ENCODE measurements around the gene GANC. TPM values are rescaled to one million over a fixed set of nuclear protein-coding genes. Genes with fewer than 3 reads are reported as not detected.
"Not testable (repeated sequence)": the region's sequence is repeated elsewhere in the genome, so short reads cannot be mapped to it uniquely, and the experiment has no call there.

Gene GANC, protein sequence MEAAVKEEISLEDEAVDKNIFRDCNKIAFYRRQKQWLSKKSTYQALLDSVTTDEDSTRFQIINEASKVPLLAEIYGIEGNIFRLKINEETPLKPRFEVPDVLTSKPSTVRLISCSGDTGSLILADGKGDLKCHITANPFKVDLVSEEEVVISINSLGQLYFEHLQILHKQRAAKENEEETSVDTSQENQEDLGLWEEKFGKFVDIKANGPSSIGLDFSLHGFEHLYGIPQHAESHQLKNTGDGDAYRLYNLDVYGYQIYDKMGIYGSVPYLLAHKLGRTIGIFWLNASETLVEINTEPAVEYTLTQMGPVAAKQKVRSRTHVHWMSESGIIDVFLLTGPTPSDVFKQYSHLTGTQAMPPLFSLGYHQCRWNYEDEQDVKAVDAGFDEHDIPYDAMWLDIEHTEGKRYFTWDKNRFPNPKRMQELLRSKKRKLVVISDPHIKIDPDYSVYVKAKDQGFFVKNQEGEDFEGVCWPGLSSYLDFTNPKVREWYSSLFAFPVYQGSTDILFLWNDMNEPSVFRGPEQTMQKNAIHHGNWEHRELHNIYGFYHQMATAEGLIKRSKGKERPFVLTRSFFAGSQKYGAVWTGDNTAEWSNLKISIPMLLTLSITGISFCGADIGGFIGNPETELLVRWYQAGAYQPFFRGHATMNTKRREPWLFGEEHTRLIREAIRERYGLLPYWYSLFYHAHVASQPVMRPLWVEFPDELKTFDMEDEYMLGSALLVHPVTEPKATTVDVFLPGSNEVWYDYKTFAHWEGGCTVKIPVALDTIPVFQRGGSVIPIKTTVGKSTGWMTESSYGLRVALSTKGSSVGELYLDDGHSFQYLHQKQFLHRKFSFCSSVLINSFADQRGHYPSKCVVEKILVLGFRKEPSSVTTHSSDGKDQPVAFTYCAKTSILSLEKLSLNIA (N-terminal part only)
- total RNA-seq, result 14.2 and 16.6 TPM in 2 replicates

DNA sequence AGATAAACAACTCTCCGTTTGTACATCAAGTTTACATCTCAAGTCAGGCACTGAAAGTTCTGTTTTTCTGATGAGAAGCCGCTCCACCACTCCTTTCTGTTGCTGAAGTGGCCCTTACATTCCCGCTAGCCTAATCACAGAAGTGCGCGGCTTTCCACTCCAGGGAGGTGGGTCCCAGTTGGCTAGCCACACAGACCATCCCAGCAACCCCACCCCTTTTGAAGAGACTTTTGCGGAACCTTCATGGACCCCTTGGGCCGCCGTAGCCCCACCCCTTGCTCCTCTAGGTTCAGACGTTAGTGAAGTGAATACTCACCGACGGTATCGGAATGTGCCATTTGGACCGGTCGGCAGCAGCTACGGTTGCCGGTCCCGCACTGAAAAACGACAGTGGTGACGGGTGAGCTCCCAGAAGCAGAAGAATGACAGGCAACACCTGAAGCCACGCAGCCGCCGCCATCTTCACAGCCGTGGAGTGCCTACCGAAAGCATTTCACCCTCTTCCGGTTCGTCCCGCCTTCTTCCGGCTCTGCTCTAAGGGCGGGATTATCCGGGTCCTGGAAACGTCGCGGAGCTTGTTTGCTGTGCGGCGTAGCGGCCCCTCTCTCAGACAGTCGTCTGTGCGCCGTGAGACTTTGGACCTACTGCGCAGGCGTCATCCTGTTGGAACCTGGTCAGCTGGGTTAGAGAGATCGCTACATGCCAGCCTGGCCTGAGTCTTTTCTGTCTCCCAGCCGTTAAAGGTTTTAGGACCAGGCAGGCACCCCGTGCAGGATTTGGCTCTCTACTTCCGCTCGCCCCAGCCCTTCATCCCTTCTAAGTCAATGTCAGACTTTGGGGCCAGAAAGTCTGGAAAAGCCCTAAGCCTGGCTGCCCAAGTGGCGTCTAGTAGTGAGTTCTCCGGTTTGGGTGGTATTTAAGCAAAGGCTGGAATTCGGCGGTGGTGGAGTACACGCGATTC is at the start of gene GANC, which contains the start of gene TMEM87A:
GANC (plus strand) TSS at position 263 of the 961 bp plus-strand sequence. CDS start 1,281 bp downstream, outside the sequence.
TMEM87A (minus strand) TSS at position 495 of the 961 bp plus-strand sequence; CDS start at position 460, 35 bp downstream.
- Histone ChIP-seq H3K27me3 (ENCODE audit: control insufficient read depth, insufficient read depth, low read length) (no peaks in the 10 kb centered on the region), H3K36me3 (ENCODE audit: control insufficient read depth, insufficient read depth, low read length) (no peaks in the 10 kb centered on the region), H3K4me3 (ENCODE audit: low read depth, low read length) (peak within 1 kb of the TSS; percentile 53)
- peak; percentile 93 for DNase-seq (ENCODE audit: low read depth)
- TF ChIP-seq, protein P1, sequence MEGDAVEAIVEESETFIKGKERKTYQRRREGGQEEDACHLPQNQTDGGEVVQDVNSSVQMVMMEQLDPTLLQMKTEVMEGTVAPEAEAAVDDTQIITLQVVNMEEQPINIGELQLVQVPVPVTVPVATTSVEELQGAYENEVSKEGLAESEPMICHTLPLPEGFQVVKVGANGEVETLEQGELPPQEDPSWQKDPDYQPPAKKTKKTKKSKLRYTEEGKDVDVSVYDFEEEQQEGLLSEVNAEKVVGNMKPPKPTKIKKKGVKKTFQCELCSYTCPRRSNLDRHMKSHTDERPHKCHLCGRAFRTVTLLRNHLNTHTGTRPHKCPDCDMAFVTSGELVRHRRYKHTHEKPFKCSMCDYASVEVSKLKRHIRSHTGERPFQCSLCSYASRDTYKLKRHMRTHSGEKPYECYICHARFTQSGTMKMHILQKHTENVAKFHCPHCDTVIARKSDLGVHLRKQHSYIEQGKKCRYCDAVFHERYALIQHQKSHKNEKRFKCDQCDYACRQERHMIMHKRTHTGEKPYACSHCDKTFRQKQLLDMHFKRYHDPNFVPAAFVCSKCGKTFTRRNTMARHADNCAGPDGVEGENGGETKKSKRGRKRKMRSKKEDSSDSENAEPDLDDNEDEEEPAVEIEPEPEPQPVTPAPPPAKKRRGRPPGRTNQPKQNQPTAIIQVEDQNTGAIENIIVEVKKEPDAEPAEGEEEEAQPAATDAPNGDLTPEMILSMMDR (IDR thresholded peaks at IDR 0.05; ENCODE audit: insufficient read depth, low read length, poor library complexity, severe bottlenecking), result no peak

DNA sequence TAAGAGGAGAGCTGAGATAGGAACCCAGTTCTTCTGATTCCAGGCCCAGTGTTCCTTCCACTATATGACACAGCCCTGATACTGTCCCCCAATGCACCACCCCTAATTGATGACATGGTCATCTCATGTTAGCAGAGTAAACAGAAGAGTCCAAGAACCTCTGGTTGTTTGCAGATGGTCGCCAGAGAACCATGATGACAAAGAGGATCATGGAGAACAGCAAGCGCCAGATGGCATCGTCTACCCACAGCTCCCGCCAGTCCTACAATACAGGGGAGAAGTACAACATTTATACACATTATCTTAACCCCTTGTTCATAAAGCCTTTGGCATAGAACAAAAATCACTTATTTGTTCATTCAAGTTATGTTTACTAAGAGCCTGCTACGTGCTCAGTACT is 46.4 kb upstream of the GANC start:
- Histone ChIP-seq H3K27me3 (ENCODE audit: control insufficient read depth, insufficient read depth, low read length) (no peaks in the 10 kb centered on the region), H3K4me3 (ENCODE audit: low read depth, low read length) (no peak overlapping the region), H3K36me3 (ENCODE audit: control insufficient read depth, insufficient read depth, low read length) (no peaks in the 10 kb centered on the region)
- DNase-seq (ENCODE audit: low read depth), result no peak
- TF ChIP-seq, protein P1 (IDR thresholded peaks at IDR 0.05; ENCODE audit: insufficient read depth, low read length, poor library complexity, severe bottlenecking), result no peak

DNA sequence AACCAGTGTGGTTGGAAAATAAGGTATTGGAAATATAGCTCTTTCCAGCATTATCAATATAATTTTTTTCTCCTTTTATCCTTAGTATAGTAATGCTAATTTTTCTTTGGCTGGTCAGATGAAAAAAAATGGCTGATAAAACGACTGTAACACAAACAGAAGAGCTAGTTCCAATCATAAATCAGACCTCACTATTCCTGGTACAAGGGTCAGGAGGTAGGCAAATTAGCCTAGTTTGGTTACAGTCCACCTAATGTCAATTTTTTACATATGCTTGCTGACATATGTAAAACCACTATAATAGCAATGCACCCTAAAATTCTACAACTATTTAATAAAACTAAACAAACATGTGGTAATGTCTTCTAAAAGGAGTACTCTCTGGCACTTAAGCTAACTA is 45.0 kb upstream of the GANC start:
- Histone ChIP-seq H3K27me3 (ENCODE audit: control insufficient read depth, insufficient read depth, low read length) (no peaks in the 10 kb centered on the region), H3K4me3 (ENCODE audit: low read depth, low read length) (no peak overlapping the region), H3K36me3 (ENCODE audit: control insufficient read depth, insufficient read depth, low read length) (no peaks in the 10 kb centered on the region)
- TF ChIP-seq, protein P1 (IDR thresholded peaks at IDR 0.05; ENCODE audit: insufficient read depth, low read length, poor library complexity, severe bottlenecking), result no peak
- no peak for DNase-seq (ENCODE audit: low read depth)

DNA sequence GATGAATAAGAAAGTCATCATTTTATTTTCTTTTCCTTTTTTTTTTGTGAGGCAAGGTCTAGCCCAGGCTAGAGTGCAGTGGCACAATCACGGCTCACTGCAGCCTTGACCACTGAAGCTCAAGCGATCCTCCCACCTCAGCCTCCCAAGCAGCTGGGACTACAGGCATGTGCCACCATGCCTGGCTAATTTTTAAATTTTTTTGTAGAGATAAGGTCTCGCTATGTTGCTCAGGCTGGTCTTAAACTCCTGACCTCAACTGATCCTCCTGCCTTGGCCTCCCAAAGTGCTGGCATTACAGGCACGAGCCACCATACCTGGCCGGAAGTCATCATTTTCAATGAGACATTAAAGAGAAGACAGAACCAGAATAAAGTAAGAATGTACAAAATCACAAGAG is 44.0 kb upstream of the GANC start:
- not testable (repeated sequence) for H3K27me3 ChIP-seq (ENCODE audit: control insufficient read depth, insufficient read depth, low read length); DNase-seq (ENCODE audit: low read depth); H3K4me3 ChIP-seq (ENCODE audit: low read depth, low read length); H3K36me3 ChIP-seq (ENCODE audit: control insufficient read depth, insufficient read depth, low read length)

DNA sequence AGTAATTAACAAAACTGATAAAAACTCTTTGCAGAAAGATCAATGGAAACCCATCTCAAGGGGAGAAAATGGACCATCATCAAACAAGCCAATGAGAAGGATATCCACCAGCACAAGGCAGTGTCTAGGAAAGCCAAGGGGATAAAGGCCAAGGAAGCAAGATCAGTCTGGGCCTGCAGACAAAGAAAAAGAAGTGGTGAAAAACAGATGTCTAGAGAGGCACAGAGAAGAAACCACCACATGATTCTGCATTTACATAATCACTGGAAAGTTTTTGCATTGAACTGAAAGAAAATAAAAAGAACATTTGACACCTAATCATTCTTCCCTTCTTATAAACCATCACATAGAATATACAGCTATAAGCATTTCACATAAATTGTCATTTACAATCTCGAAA is 41.9 kb upstream of the GANC start:
- H3K36me3 ChIP-seq (ENCODE audit: control insufficient read depth, insufficient read depth, low read length), result no peaks in the 10 kb centered on the region
- TF ChIP-seq, protein P1 (IDR thresholded peaks at IDR 0.05; ENCODE audit: insufficient read depth, low read length, poor library complexity, severe bottlenecking), result no peak
- no peak overlapping the region for H3K4me3 ChIP-seq (ENCODE audit: low read depth, low read length)
- DNase-seq (ENCODE audit: low read depth), result no peak
- no peaks in the 10 kb centered on the region for H3K27me3 ChIP-seq (ENCODE audit: control insufficient read depth, insufficient read depth, low read length)

All from kidney epithelial cell (primary cell).